H9 (cell line): ENCODE measurements around the gene LRP2. TPM values are rescaled to one million over a fixed set of nuclear protein-coding genes. Genes with fewer than 3 reads are reported as not detected.

Source experiments
- DNase-seq: peaks from one replicate; pipeline ENCODE4 v3.0.0-alpha.2; 2017
- H2AFZ ChIP-seq: one replicate; pipeline ENCODE4 v1.6.1; 2013; ENCODE audit warnings: mild to moderate bottlenecking, low read length, control low read depth, moderate library complexity
- H2AK5ac ChIP-seq: 2 replicates; pipeline ENCODE4 v1.6.1; 2013; ENCODE audit warnings: low read length, control low read depth, mixed read lengths; ENCODE audit not compliant: insufficient read length
- H2BK120ac ChIP-seq: one replicate; pipeline ENCODE4 v1.6.1; 2013; ENCODE audit warnings: low read depth, mild to moderate bottlenecking, low read length, control low read depth, inconsistent platforms; ENCODE audit not compliant: poor library complexity, severe bottlenecking
- H2BK12ac ChIP-seq: 2 replicates; pipeline ENCODE4 v1.6.1; 2013; ENCODE audit warnings: low read length, control low read depth, mixed read lengths, low read depth; ENCODE audit not compliant: insufficient read length
- H2BK15ac ChIP-seq: 2 replicates; pipeline ENCODE4 v1.6.1; 2013; ENCODE audit warnings: low read depth, low read length, control low read depth
- H2BK20ac ChIP-seq: one replicate; pipeline ENCODE4 v1.6.1; 2013; ENCODE audit warnings: low read depth, mild to moderate bottlenecking, low read length, control low read depth, inconsistent platforms; ENCODE audit not compliant: poor library complexity, severe bottlenecking
- H2BK5ac ChIP-seq: 2 replicates; pipeline ENCODE4 v1.6.1; 2013; ENCODE audit warnings: low read length, control low read depth, mixed read lengths; ENCODE audit not compliant: insufficient read length
- H3K14ac ChIP-seq: 2 replicates; pipeline ENCODE4 v1.6.1; 2013; ENCODE audit warnings: low read length, control low read depth; ENCODE audit not compliant: insufficient read depth
- H3K18ac ChIP-seq: 2 replicates; pipeline ENCODE4 v1.6.1; 2013; ENCODE audit warnings: low read depth, mild to moderate bottlenecking, mixed read lengths, low read length, control low read depth; ENCODE audit not compliant: insufficient read length
- H3K23ac ChIP-seq: 2 replicates; pipeline ENCODE4 v1.6.1; 2013; ENCODE audit warnings: low read length, control low read depth, mixed read lengths, low read depth; ENCODE audit not compliant: insufficient read length
- H3K23me2 ChIP-seq: 2 replicates; pipeline ENCODE4 v1.6.1; 2013; ENCODE audit warnings: low read depth, mild to moderate bottlenecking, mixed read lengths, low read length, control low read depth; ENCODE audit not compliant: insufficient read length, poor library complexity, severe bottlenecking
- H3K27ac ChIP-seq: 2 replicates; pipeline ENCODE4 v1.5.1; 2013; ENCODE audit warnings: low read length, control low read depth, mixed read lengths, low read depth; ENCODE audit not compliant: insufficient read length
- H3K27me3 ChIP-seq: 2 replicates; pipeline ENCODE4 v1.6.1; 2013; ENCODE audit warnings: low read length, control low read depth, inconsistent platforms; ENCODE audit not compliant: insufficient read depth
- H3K4ac ChIP-seq: 2 replicates; pipeline ENCODE4 v1.6.1; 2013; ENCODE audit warnings: low read depth, mild to moderate bottlenecking, control low read depth, inconsistent platforms, low read length, moderate library complexity
- H3K4me1 ChIP-seq: 2 replicates; pipeline ENCODE4 v1.6.1; 2013; ENCODE audit warnings: low read length, control low read depth, inconsistent platforms; ENCODE audit not compliant: insufficient read depth
- H3K4me2 ChIP-seq: 2 replicates; pipeline ENCODE4 v1.6.1; 2013; ENCODE audit warnings: low read length, control low read depth, mixed read lengths; ENCODE audit not compliant: insufficient read length, insufficient read depth
- H3K56ac ChIP-seq: 2 replicates; pipeline ENCODE4 v1.6.1; 2013; ENCODE audit warnings: low read depth, mild to moderate bottlenecking, mixed read lengths, low read length, control low read depth; ENCODE audit not compliant: insufficient read length
- H3K79me1 ChIP-seq: 2 replicates; pipeline ENCODE4 v1.6.1; 2013; ENCODE audit warnings: low read depth, mild to moderate bottlenecking, moderate library complexity, low read length, control low read depth, inconsistent platforms; ENCODE audit not compliant: insufficient read depth, poor library complexity, severe bottlenecking
- H3K79me2 ChIP-seq: 2 replicates; pipeline ENCODE4 v1.6.1; 2013; ENCODE audit warnings: low read length, control low read depth, inconsistent platforms; ENCODE audit not compliant: insufficient read depth
- H3K9ac ChIP-seq: 2 replicates; pipeline ENCODE4 v1.6.1; 2013; ENCODE audit warnings: low read length, control low read depth, mixed read lengths; ENCODE audit not compliant: insufficient read length; ENCODE audit errors: extremely low read depth
- H3K9me3 ChIP-seq: one replicate; pipeline ENCODE4 v1.6.1; 2013; ENCODE audit warnings: low read depth, low read length, inconsistent platforms; ENCODE audit not compliant: control insufficient read depth
- H3T11ph ChIP-seq: one replicate; pipeline ENCODE4 v1.6.1; 2013; ENCODE audit warnings: mild to moderate bottlenecking, low read length, control low read depth, inconsistent platforms
- H4K20me1 ChIP-seq: one replicate; pipeline ENCODE4 v1.6.1; 2013; ENCODE audit not compliant: control insufficient read depth, insufficient read length, insufficient read depth
- H4K5ac ChIP-seq: 2 replicates; pipeline ENCODE4 v1.6.1; 2013; ENCODE audit warnings: low read depth, mild to moderate bottlenecking, mixed read lengths, low read length, control low read depth; ENCODE audit not compliant: insufficient read length
- H4K8ac ChIP-seq: replicated peaks from 2 replicates; pipeline ENCODE4 v1.6.1; 2013; ENCODE audit warnings: low read length, control low read depth, mixed read lengths, low read depth; ENCODE audit not compliant: insufficient read length
- H4K91ac ChIP-seq: 2 replicates; pipeline ENCODE4 v1.6.1; 2013; ENCODE audit warnings: low read depth, mild to moderate bottlenecking, moderate library complexity, mixed read lengths, low read length, control low read depth; ENCODE audit not compliant: insufficient read length
- H3K27ac Mint-ChIP-seq, 3 experiments: 2 replicates in 2 of 3; 3 replicates in 1 of 3; pipeline ENCODE4 v1.8.0; 2020 to 2021; ENCODE audit warnings: mixed read lengths in 3 of 3, mild to moderate bottlenecking in 1 of 3, moderate library complexity in 1 of 3
- H3K27me3 Mint-ChIP-seq: 2 replicates; pipeline ENCODE4 v1.8.0; 2021; ENCODE audit warnings: low read depth, mild to moderate bottlenecking, moderate library complexity, mixed read lengths
- H3K36me3 Mint-ChIP-seq, 3 experiments: 2 replicates in 2 of 3; 3 replicates in 1 of 3; pipeline ENCODE4 v1.8.0; 2020 to 2021; ENCODE audit warnings: low read depth in 3 of 3, mixed read lengths in 3 of 3; ENCODE audit not compliant: insufficient read depth in 1 of 3
- H3K4me1 Mint-ChIP-seq, 2 experiments: 2 replicates each; pipeline ENCODE4 v1.8.0; 2020; ENCODE audit warnings: mixed read lengths in 2 of 2
- H3K4me3 Mint-ChIP-seq, 2 experiments: 2 replicates in 1 of 2; 3 replicates in 1 of 2; pipeline ENCODE4 v1.8.0; 2020 to 2021; ENCODE audit warnings: mild to moderate bottlenecking in 2 of 2, mixed read lengths in 2 of 2, moderate library complexity in 1 of 2
- H3K9me3 Mint-ChIP-seq, 2 experiments: 2 replicates in 1 of 2; 3 replicates in 1 of 2; pipeline ENCODE4 v1.8.0; 2020; ENCODE audit warnings: mild to moderate bottlenecking in 2 of 2, mixed read lengths in 2 of 2, moderate library complexity in 1 of 2
- WGBS: extraction: QIAGEN DNeasy Blood & Tissue Kit; methylation state at CpG from one replicate; pipeline ENCODE4 v1.1.7; 2013; ENCODE audit warnings: missing lambda C conversion rate, low lambda C conversion rate, mixed read lengths; ENCODE audit not compliant: insufficient read length; ENCODE audit errors: extremely low coverage; 5-methylcytosine and 5-hydroxymethylcytosine counted together
- total RNA-seq: library from RNA; stranded (reverse); gene quantifications from 2 replicates; pipeline ENCODE4 v1.2.1, GENCODE V29; 2021
- TF ChIP-seq, protein P1 (sequence below): fragments of 200-600 bp; sonication (generic); conservative IDR thresholded peaks from 3 replicates; pipeline ENCODE4 v1.8.0; 2021; ENCODE audit warnings: antibody characterized with exemption, mild to moderate bottlenecking

LRP2 gene
- total RNA-seq, 1 experiment from 2014 or later = 1.4 TPM

DNA sequence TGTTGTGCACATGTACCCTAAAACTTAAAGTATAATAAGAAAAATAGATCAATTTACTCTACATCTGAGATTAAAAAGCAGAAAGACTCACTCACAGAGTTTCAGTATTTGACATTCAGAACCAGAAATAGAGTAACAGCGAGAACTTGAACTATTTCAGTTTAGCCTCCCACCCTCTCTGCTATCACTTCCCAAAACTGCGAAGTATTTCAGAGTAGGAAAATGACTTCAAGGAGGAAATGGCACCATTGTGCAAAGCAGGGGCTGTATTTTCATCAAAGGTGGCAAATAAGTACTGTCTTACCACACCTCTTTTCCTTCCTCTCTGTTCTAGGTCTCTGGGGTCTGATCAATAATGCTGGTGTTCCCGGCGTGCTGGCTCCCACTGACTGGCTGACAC, 279.3 kb downstream of the LRP2 start:
- H3K4me1 Mint-ChIP-seq = peaks cover under 1 to 2% of the 10 kb centered on the region in 2 experiments; a peak in 1 of 4 replicates
- WGBS = no CpG with 5 or more reads among the region's 4 CpGs
- no peak overlapping the region for H4K5ac ChIP-seq

More for the DNA sequence above, 279.3 kb downstream of the LRP2 start:
- no peak overlapping the region for H3K14ac ChIP-seq
- no peak for DNase-seq
- H2BK12ac ChIP-seq = no peak overlapping the region
- no peaks in the 10 kb centered on the region for H3K9me3 Mint-ChIP-seq
- H3T11ph ChIP-seq = no peak overlapping the region
- no peak overlapping the region for H2BK15ac ChIP-seq
- no peak overlapping the region for H3K27ac ChIP-seq
- H4K91ac ChIP-seq = no peak overlapping the region
- no peak overlapping the region for H2AFZ ChIP-seq
- peaks cover 3% of the 10 kb centered on the region; the same call in 1 of the 2 replicates for H3K27me3 Mint-ChIP-seq
- no peaks in the 10 kb centered on the region for H3K79me1 ChIP-seq
- no peaks in the 10 kb centered on the region for H4K20me1 ChIP-seq
- H3K79me2 ChIP-seq = no peaks in the 10 kb centered on the region
- no peaks in the 10 kb centered on the region for H3K27me3 ChIP-seq
- no peak overlapping the region for H2BK5ac ChIP-seq
- H4K8ac ChIP-seq = no peak overlapping the region
- H3K4me1 ChIP-seq = no peaks in the 10 kb centered on the region
- no peak overlapping the region for H3K23ac ChIP-seq
- no peak overlapping the region for H3K18ac ChIP-seq
- no peak overlapping the region for H3K27ac Mint-ChIP-seq
- no peak overlapping the region for H2BK120ac ChIP-seq
- no peaks in the 10 kb centered on the region for H3K9me3 ChIP-seq
- TF ChIP-seq, protein P1, sequence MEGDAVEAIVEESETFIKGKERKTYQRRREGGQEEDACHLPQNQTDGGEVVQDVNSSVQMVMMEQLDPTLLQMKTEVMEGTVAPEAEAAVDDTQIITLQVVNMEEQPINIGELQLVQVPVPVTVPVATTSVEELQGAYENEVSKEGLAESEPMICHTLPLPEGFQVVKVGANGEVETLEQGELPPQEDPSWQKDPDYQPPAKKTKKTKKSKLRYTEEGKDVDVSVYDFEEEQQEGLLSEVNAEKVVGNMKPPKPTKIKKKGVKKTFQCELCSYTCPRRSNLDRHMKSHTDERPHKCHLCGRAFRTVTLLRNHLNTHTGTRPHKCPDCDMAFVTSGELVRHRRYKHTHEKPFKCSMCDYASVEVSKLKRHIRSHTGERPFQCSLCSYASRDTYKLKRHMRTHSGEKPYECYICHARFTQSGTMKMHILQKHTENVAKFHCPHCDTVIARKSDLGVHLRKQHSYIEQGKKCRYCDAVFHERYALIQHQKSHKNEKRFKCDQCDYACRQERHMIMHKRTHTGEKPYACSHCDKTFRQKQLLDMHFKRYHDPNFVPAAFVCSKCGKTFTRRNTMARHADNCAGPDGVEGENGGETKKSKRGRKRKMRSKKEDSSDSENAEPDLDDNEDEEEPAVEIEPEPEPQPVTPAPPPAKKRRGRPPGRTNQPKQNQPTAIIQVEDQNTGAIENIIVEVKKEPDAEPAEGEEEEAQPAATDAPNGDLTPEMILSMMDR = no peak
- no peak overlapping the region for H3K4ac ChIP-seq
- H3K4me3 Mint-ChIP-seq = no peak overlapping the region
- H3K56ac ChIP-seq = no peak overlapping the region
- no peak overlapping the region for H2AK5ac ChIP-seq
- no peak overlapping the region for H3K9ac ChIP-seq
- H3K36me3 Mint-ChIP-seq = no peaks in the 10 kb centered on the region
- H3K4me2 ChIP-seq = no peak overlapping the region
- H2BK20ac ChIP-seq = no peak overlapping the region
- no peaks in the 10 kb centered on the region for H3K23me2 ChIP-seq
